GM12801 (cell line): ENCODE data around the gene BORCS5.

Experiments
- CTCF ChIP-seq: IDR thresholded peaks from one replicate; pipeline ENCODE4 v1.5.1; 2011; ENCODE audit warnings: control low read depth; ENCODE audit not compliant: insufficient read length; ENCODE audit errors: extremely low read depth

BORCS5 gene

GRCh38 chr12:12442548-12443071 is 85.7 kb downstream of the BORCS5 start:
- TF ChIP-seq CTCF: no peak

- TF ChIP-seq CTCF: no peak
Measured at GRCh38 chr12:12443431-12443878, 86.6 kb downstream of the BORCS5 start.

- no peak for TF ChIP-seq CTCF
Measured at GRCh38 chr12:12445165-12445881, 88.4 kb downstream of the BORCS5 start.

GRCh38 chr12:12445882-12446181 is 89.0 kb downstream of the BORCS5 start:
- TF ChIP-seq CTCF: no peak

DNA sequence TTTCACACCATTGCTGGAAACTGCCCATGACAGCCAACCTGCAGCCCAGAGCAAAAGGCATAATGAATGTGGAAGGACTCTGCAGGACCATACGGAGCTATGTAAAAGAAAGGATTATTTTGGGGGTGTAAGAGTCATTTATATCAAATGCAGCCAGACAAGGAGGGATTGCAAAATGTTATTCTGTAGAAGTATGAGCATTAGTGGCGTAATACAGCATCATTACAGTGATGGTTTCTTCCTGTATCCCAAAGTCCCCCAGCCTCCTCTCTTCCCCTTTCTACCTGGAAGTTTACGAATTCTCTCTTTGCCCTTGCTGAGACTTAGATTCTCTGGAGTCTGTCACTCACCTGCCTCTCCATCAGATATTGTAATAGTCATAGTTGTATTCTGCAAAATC is 89.9 kb downstream of the BORCS5 start:
- no peak for TF ChIP-seq CTCF

DNA sequence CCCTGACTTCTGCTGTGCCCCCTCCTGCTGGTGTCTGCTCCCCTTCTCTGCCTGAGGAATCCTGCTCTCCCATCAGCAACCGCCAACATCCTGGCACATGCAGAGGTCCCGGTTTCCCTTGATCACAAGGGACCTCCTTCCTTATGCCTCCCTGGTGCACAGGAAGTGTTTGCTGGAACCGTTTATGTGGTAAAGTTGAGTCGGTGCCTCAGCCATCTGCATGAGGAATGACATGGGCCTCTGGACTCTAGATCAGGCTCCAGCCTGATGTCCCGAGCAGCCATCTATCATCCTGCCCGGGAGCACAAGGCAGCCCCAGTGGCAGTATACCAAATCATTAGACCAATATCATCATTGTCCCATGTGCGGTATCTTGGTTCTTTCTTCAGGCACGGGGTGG is 90.4 kb downstream of the BORCS5 start:
- no peak for TF ChIP-seq CTCF

- no peak for TF ChIP-seq CTCF
Measured at GRCh38 chr12:12447837-12448236, 91.0 kb downstream of the BORCS5 start.
